Mononuclear cell (primary cell): ENCODE data around the gene CALML3. TPM values are rescaled to one million over a fixed set of nuclear protein-coding genes. Genes with fewer than 3 reads are reported as not detected.

Experiments used
- H3K27me3 ChIP-seq: 2 replicates; pipeline ENCODE4 v1.6.0; 2011; ENCODE audit warnings: low read length, control low read depth; ENCODE audit not compliant: insufficient read depth
- H3K4me1 ChIP-seq: 2 replicates; pipeline ENCODE4 v1.5.1; 2011; ENCODE audit warnings: mild to moderate bottlenecking, low read length, control low read depth; ENCODE audit not compliant: insufficient read depth
- H3K4me3 ChIP-seq: 2 replicates; pipeline ENCODE4 v1.5.1; 2011; ENCODE audit warnings: mild to moderate bottlenecking, low read length, moderate library complexity
- H3K9me3 ChIP-seq: 2 replicates; pipeline ENCODE4 v1.5.1; 2011; ENCODE audit warnings: low read depth, mild to moderate bottlenecking, control low read depth, low read length
- total RNA-seq: library from RNA; depleted of rRNA; stranded (reverse); fragments of >200 nt; gene quantifications from one replicate; pipeline ENCODE4 v1.2.3, GENCODE V29; 2012

The CALML3 gene
- total RNA-seq, 1 donor, result not detected

DNA sequence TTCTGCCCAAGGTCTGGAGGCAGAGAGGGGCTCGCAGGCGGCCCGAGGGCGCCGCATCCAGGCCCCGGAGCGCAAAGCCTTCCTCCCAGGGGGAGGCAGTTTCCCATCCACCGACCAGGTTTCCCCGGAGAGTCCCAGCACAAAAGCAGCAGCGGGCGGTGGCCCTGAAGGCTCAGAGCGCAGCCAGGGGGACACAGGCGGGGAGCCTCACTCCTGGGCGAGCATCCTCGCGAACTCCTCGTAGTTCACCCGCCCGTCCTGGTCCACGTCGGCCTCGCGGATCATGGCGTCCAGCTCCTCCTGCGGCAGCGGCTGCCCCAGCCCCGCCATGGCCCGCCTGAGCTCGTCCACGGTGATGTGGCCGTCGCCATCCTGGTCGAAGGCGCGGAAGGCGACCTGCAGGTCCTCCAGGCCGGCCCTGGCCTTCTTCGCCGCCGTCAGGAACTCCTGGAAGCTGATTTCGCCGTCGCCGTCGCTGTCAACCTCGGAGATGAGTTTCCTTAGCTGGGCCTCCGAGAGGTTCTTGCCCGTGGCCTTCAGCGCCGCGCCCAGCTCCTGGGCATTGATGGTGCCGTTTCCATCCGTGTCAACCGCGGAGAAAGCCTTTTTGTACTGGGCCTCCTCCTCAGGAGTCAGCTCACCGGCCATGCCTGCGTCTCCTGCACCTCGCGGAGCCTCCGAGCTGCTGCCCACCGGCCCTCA lies 25.8 kb upstream of the CALML3 start:
- H3K27me3 ChIP-seq, result no peaks in the 10 kb centered on the region
- H3K9me3 ChIP-seq, result no peaks in the 10 kb centered on the region
- no peak overlapping the region for H3K4me3 ChIP-seq
- no peaks in the 10 kb centered on the region for H3K4me1 ChIP-seq

DNA sequence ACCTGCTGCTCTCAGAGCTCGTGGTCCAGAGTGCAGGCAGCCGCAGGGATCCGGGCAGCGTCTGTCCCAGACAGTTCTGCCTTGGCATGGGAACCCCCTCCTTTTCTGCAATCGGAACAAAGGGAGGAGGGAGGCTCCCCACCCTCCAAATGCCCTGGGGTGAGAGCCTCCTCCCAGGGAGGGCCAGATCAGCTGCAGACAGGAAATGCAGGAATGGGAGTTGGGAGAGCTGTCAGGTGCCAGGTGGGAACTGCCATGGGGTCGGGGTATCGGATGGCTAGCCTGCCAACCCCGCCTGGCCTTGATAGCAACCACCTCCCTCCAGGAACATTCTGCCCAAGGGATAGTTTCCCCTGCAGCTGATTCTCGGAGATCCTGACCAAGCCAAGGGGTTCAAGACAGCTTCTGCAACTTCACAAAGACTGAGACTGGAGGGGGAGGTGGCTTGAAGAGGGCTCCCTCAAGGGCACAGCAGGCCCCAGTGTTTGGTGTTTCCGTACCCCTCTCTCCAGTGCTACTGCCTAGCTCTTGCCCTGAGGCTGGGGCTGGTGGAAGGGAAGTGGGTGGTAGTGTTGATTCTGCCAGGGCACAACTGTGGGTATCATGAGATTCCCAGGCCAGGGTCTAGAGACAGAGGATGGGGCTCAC lies 25.1 kb upstream of the CALML3 start, which contains the start of gene CALML5:
Gene CALML5 (minus strand): TSS at position 78 of the 648 bp plus-strand sequence. CDS start 132 bp downstream, outside the sequence.
- Histone ChIP-seq H3K27me3 (no peaks in the 10 kb centered on the region), H3K4me3 (no peak within 1 kb of the TSS), H3K4me1 (no peaks in the 10 kb centered on the region), H3K9me3 (no peaks in the 10 kb centered on the region)

DNA sequence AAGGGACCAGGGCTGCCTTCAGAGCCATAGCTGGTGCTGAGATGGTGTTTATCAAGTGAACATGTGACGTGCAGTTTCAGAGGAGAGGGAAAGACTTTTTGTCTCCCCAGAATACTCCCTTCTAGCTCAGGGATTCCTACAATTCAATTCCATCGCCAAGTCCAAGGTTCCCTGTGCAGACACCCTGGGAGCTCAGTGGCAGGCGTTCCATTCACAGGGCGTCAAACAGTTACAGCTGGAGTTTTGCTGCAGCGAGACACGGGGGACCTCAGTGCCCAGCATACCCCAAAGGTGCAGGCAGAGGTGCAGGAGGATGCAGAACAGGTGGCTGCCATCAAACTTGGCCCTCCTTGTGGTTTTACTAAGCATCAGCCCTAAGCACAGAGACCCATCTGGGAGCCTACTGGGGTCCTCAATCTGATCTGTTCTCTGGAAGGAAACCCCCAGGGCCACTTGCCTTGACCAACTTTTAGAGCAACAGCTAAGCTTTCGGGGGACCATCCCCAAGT lies 24.5 kb upstream of the CALML3 start:
- H3K4me3 ChIP-seq, result no peak overlapping the region

DNA sequence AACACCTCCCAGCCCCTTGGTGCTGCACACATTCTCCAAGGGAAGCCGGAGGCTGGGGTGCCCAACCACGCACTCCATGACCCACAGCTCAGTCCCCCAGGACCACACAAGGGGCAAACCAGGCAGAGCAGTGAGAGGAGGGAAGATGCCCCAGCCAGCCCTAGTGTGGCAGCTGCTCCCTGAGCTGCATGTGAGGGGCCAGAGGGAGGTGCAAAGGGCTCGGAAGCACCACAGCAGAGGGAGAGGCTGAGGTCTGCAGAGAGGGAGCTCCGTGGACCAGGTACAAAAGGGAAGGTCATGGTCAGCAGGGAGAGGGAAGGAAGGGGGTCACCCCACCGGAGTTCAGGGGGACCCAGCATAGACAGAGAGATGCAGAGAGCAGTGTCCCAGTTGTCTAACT lies 23.9 kb upstream of the CALML3 start:
- Histone ChIP-seq H3K4me3 (no peak overlapping the region), H3K27me3 (no peaks in the 10 kb centered on the region), H3K9me3 (no peaks in the 10 kb centered on the region)

More for the DNA sequence above, 24.5 kb upstream of the CALML3 start:
- Histone ChIP-seq H3K9me3 (no peaks in the 10 kb centered on the region), H3K4me1 (no peaks in the 10 kb centered on the region), H3K27me3 (no peaks in the 10 kb centered on the region)

DNA sequence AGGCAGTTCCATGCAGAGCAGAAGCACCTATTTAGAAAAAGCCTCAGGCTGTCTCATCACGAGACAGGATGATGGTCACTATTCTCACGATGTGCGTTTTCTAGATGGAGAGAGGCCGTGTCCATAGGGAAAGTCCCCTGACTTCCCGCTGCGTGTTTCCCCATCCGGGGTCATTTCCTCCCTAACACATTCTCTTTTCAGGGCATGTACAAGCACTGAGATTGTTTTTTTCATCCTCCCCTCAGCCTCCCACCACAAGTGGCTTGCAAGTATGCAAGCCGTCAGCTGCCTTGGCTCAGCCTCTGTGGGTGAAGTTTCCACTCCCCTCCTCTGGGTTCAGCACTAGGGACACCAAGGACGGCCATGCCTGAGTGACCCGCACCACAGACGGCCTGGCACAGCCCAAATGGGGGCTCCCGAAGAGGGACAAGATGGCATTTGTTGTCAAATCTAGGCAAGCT lies 22.7 kb upstream of the CALML3 start:
- H3K9me3 ChIP-seq, result no peaks in the 10 kb centered on the region
- H3K27me3 ChIP-seq, result no peaks in the 10 kb centered on the region
- H3K4me1 ChIP-seq, result no peaks in the 10 kb centered on the region
- H3K4me3 ChIP-seq, result no peak overlapping the region

More for the DNA sequence above, 23.9 kb upstream of the CALML3 start:
- H3K4me1 ChIP-seq, result no peaks in the 10 kb centered on the region

DNA sequence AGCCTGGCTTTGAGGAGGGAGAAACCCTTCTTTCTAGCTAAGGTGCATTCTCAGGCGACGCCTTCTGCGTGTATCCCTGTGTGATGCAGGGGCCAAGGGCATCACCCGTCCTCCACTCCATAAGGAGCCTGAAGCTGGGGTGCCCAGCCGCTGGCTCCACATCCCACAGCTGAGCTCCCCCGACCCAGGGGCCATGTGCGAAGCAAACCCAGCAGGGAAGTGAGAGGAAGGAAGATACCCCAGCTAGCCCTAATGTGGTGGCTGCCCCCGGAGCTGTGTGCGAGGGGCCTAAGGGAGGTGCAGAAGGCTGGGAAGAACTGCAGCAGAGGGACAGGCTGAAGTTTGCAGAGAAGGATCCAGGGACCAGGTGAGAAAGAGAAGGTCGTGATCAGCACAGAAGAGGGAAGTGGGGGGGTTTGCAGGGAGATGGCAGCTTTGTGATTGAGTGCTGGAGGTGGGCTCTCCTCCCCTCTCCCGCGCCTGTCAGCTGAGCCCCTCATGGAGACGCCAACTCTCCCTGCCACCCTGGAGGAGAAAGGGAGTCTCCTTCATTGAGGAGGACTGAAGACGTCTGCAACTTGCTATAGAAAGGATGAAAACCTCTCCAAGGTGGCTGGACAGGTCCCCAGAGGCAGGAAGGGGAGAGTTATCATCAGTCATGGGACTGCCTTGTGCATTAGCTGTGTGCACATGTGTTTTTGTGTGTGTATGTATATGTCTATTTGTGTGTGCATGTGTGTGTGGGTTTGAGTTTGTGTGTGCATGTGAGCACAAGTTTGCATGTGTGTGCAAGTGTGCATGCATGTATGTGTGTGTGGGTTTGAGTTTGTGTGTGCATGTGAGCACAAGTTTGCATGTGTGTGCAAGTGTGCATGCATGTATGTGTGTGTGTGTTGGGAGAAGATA lies 21.9 kb upstream of the CALML3 start:
- H3K4me1 ChIP-seq, result no peaks in the 10 kb centered on the region
- no peaks in the 10 kb centered on the region for H3K27me3 ChIP-seq
- no peaks in the 10 kb centered on the region for H3K9me3 ChIP-seq
- no peak overlapping the region for H3K4me3 ChIP-seq

DNA sequence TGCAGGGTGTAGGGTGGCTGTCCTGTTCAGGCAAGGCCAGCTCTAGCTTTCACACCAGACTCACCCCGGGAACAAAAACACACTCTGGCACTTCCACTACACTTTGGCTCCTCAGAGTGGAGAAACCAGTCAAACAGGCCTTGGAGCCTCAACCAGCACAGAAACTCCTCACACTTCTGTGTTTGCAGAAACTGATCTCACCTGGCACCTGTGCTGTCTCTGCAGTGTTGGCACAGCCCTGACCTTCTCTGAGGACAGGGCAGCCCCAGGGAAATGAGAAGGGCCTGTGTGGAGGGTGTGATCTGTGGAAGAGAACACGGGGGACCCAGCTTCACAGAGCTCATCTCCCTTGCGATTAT lies 21.3 kb upstream of the CALML3 start:
- no peaks in the 10 kb centered on the region for H3K27me3 ChIP-seq
- H3K9me3 ChIP-seq, result no peaks in the 10 kb centered on the region

DNA sequence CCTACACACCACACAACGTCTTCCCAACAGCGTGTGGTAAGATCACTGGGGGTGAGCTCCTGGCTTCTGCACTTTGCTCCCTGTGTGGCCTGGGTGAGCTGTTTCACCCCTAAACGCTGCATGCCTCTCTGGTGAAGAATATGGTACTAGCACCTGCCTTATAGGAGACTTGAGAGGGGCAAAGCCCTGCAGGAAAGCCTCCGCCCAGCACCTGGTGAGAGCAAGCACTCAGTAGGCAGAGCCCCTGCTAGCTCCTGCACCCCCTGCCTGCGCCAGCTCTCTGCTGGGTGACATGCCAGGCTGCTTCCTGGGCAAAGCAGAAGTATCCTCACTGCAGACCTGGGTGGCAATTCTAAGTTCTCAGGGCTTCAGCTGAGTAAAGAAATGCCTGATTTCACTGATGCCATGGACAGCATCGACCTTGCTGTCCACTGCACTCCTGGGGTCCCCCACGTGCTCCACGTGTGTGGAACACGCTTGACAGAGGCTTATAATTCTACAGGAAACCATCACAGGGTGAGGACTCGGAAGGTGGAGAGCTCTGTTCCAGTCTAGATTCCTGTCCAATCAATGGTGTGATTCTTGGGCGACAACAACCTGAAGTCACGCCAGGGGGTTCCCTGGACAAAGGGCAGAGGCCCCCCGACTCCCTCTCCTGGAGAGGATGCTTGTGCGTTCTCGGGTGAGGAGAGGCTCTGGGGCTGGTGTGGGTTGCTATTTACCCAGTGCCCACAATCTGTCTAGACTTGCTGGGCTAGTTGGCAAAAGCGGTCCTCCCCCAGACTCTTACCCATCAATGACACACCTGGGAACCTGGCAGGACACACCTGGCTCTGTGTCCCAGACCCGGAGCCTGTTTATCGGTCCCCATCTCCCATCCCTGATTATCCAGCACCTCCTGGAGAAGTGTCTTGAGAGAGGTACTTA lies 20.4 kb upstream of the CALML3 start:
- no peaks in the 10 kb centered on the region for H3K27me3 ChIP-seq
- no peak overlapping the region for H3K4me3 ChIP-seq
- H3K4me1 ChIP-seq, result no peaks in the 10 kb centered on the region
- H3K9me3 ChIP-seq, result no peaks in the 10 kb centered on the region

More for the DNA sequence above, 21.3 kb upstream of the CALML3 start:
- Histone ChIP-seq H3K4me3 (no peak overlapping the region), H3K4me1 (no peaks in the 10 kb centered on the region)

DNA sequence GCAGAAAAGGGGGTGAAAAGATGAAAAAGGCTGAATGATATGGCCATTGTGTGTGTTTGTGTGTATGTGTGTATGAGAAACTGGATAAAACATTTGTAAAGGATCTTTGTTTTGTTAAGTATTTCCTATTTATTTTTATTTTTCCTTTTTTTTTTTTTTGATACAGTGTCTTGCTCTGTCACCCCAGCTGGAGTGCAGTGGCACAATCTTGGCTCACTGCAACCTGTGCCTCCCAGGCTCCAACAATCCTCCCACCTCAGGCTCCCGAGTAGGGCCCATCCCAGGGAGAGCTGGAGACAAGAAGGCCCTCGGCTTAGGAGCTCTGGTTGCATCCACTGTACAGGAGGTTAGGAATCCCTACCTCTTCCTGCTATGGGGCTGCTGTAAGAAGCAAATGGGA lies 18.5 kb upstream of the CALML3 start:
- H3K4me3 ChIP-seq, result no peak overlapping the region
- H3K4me1 ChIP-seq, result no peaks in the 10 kb centered on the region
- H3K27me3 ChIP-seq, result no peaks in the 10 kb centered on the region
- H3K9me3 ChIP-seq, result no peaks in the 10 kb centered on the region

DNA sequence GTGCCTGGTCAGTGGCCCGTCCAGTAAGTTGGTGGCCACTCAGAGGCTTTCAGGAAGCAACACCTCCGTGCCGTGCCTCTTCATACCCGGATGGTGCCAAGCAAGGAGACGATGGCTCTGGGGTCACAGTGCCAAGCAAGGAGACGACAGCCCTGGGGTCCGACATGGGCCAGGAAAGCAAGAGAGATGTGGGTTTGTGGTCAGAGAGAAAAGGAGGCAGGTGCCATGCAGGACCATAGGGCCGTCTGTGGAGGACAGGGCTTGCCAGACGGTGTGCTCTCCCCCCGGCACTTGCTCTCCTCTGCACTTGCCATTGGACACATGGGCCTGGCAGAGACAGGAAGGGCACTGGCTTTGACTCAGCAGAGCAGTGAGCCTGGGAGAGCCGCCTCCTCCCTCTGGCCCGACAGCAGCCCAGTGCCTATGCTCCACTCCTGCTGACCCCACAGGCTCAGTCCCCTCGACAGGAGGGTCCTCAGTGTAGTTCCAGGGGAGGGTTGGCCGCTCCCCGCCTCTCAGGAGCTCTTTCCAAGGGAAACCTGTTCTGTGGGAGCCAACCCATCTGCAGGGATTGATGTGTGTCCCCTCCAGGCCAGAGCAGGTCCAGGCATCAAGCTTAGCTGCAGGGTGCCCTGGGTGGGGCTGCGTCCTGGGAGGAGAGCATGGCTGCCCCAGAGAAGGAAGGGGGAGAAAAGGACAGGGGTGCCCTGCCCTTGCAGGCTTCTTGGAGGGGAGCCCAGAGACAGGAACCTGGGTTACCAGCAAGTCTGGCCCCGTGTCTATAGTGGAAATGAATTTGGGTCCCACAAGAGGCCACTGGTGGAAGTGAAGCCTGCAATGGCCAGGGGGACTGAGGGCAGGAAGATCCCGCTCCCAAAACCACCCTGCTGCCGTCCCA lies 17.8 kb upstream of the CALML3 start:
- no peaks in the 10 kb centered on the region for H3K4me1 ChIP-seq
- no peaks in the 10 kb centered on the region for H3K27me3 ChIP-seq
- H3K9me3 ChIP-seq, result no peaks in the 10 kb centered on the region
- H3K4me3 ChIP-seq, result no peak overlapping the region

DNA sequence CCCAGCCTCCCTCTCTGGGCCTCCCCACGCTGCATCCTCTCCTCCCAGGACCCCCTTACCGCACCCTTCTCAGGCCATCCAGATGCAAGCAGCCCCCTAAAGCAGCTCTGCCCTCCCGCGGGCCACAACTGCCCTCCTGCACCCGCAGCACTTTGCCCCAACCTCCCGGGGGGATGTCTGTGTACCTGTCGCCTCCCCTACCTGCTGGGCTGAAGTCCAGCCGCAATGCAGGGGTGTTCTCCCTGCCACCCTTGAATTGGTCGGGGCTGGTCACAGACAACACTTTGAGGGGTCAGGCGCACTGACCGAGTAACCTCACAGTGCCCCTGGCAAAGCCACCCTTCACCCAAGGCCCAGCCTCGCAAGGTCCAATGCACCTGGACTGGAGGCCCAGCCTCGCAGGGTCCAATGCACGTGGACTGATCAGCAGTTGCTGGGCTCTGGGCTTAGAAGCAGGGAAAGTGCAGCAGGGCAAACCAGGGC lies 17.1 kb upstream of the CALML3 start:
- Histone ChIP-seq H3K4me1 (no peaks in the 10 kb centered on the region), H3K27me3 (no peaks in the 10 kb centered on the region), H3K4me3 (no peak overlapping the region), H3K9me3 (no peaks in the 10 kb centered on the region)

DNA sequence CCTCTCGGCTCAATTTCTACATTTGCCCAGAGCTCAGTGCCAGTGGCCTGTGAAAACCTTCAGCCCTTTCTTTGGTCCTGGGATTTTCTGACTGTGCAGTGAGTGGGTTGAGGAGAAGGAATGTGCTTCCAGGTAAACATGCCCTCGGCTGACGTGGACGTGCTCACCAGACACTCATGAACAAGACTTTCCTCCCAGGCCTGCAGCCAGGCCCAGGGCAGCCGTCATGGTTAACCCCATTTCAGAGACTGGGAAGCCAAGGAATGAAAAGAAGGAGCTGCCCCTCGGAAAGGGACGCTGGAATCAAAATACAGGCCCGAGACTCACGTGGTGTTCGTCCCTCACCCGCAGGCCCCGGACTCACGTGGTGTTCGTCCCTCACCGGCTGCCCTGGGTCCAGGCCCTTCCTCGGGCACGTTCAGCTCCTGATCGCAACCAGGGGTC lies 16.6 kb upstream of the CALML3 start:
- no peak overlapping the region for H3K4me3 ChIP-seq
- H3K27me3 ChIP-seq, result no peaks in the 10 kb centered on the region
- H3K4me1 ChIP-seq, result no peaks in the 10 kb centered on the region
- H3K9me3 ChIP-seq, result no peaks in the 10 kb centered on the region

DNA sequence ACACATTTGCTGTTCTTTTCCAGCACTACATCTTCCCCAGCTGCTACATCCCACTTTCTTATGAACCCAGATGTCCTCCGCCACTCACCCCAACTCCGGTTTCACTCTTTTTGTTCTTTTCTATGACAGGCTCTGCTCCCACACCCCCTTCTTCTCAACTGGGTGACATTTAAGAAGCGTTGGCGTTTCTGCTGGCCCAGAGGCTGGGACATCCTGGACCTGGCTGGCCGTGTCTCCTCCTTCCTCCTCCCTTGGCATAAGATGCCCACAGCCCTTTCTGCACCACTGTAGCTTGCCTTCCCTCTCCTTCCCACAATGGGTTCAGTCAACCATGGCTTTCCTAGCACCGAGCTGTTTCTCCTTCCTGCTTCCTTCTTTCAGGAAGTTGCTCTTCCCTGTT lies 16.0 kb upstream of the CALML3 start:
- Histone ChIP-seq H3K9me3 (no peaks in the 10 kb centered on the region), H3K4me1 (no peaks in the 10 kb centered on the region), H3K4me3 (no peak overlapping the region), H3K27me3 (no peaks in the 10 kb centered on the region)
